Astrocyte (in vitro differentiated cells and primary cell): Measurements from ENCODE around the gene PODXL. TPM values are rescaled to one million over a fixed set of nuclear protein-coding genes. Genes with fewer than 3 reads are reported as not detected.

Source experiments
- DNase-seq: peaks from one replicate; pipeline ENCODE4 v3.0.0-alpha.2; 2010; ENCODE audit warnings: low read depth
- FAIRE-seq: peaks from 2 replicates; lab custom pipeline; 2011; peaks lifted over from hg19 to GRCh38; lab: Jason Lieb, UNC
- H2AFZ ChIP-seq: 2 replicates; pipeline ENCODE4 v1.6.0; 2012; ENCODE audit warnings: low read depth, low read length, inconsistent platforms
- H3K27ac ChIP-seq: 2 replicates; pipeline ENCODE4 v1.5.1; 2011; ENCODE audit warnings: low read depth, low read length, inconsistent platforms
- H3K27me3 ChIP-seq: 2 replicates; pipeline ENCODE4 v1.6.0; 2011; ENCODE audit warnings: low read length, inconsistent platforms; ENCODE audit not compliant: insufficient read depth
- H3K36me3 ChIP-seq: 2 replicates; pipeline ENCODE4 v1.5.1; 2011; ENCODE audit warnings: low read length, inconsistent platforms; ENCODE audit not compliant: insufficient read depth
- H3K4me1 ChIP-seq: 2 replicates; pipeline ENCODE4 v1.5.1; 2011; ENCODE audit warnings: low read length, inconsistent platforms; ENCODE audit not compliant: insufficient read depth
- H3K4me2 ChIP-seq: 2 replicates; pipeline ENCODE4 v1.6.0; 2012; ENCODE audit warnings: low read length, inconsistent platforms
- H3K4me3 ChIP-seq: 2 replicates; pipeline ENCODE4 v1.5.1; 2011; ENCODE audit warnings: low read depth, mild to moderate bottlenecking, low read length, inconsistent platforms; ENCODE audit not compliant: insufficient read depth
- H3K79me2 ChIP-seq: 2 replicates; pipeline ENCODE4 v1.6.0; 2012; ENCODE audit warnings: mild to moderate bottlenecking, low read length, inconsistent platforms; ENCODE audit not compliant: insufficient read depth
- H3K9ac ChIP-seq: 2 replicates; pipeline ENCODE4 v1.6.0; 2012; ENCODE audit warnings: mild to moderate bottlenecking, low read length, inconsistent platforms
- H3K9me3 ChIP-seq: 2 replicates; pipeline ENCODE4 v1.5.1; 2012; ENCODE audit warnings: low read depth, mild to moderate bottlenecking, low read length, inconsistent platforms; ENCODE audit not compliant: insufficient read depth
- H4K20me1 ChIP-seq: 2 replicates; pipeline ENCODE4 v1.6.0; 2012; ENCODE audit warnings: low read length, inconsistent platforms; ENCODE audit not compliant: insufficient read depth
- H3K27ac Mint-ChIP-seq: one replicate; pipeline ENCODE4 v1.8.0; 2021; ENCODE audit warnings: mild to moderate bottlenecking, mixed read lengths; ENCODE audit not compliant: unreplicated experiment
- H3K27me3 Mint-ChIP-seq: one replicate; pipeline ENCODE4 v1.8.0; 2021; ENCODE audit warnings: low read depth, mixed read lengths; ENCODE audit not compliant: unreplicated experiment
- H3K36me3 Mint-ChIP-seq: one replicate; pipeline ENCODE4 v1.8.0; 2021; ENCODE audit warnings: low read depth, mixed read lengths; ENCODE audit not compliant: unreplicated experiment
- H3K4me1 Mint-ChIP-seq: one replicate; pipeline ENCODE4 v1.8.0; 2021; ENCODE audit warnings: low read depth, mixed read lengths; ENCODE audit not compliant: unreplicated experiment
- H3K4me3 Mint-ChIP-seq: one replicate; pipeline ENCODE4 v1.8.0; 2021; ENCODE audit warnings: mild to moderate bottlenecking, moderate library complexity, mixed read lengths; ENCODE audit not compliant: unreplicated experiment
- H3K9me3 Mint-ChIP-seq: one replicate; pipeline ENCODE4 v1.8.0; 2021; ENCODE audit warnings: mild to moderate bottlenecking, mixed read lengths; ENCODE audit not compliant: unreplicated experiment
- CTCF ChIP-seq: IDR thresholded peaks from 2 replicates; pipeline ENCODE4 v1.5.1; 2011; ENCODE audit warnings: low read depth, mild to moderate bottlenecking, inconsistent platforms, low read length, moderate library complexity; ENCODE audit not compliant: insufficient read depth
- EZH2 ChIP-seq: IDR thresholded peaks from 2 replicates; pipeline ENCODE4 v1.6.1; 2012; ENCODE audit warnings: mild to moderate bottlenecking, low read length, inconsistent platforms; ENCODE audit not compliant: insufficient read depth
- total RNA-seq: library from RNA; stranded (reverse); gene quantifications from 2 replicates; pipeline ENCODE4 v1.2.1, GENCODE V29; 2021

Gene PODXL
- total RNA-seq, 1 donor from 2014 or later = 47.1 TPM

- Mint-ChIP-seq H3K9me3 (no peaks in the 10 kb centered on the region), H3K36me3 (peaks cover 10% of the 10 kb centered on the region), H3K4me3 (no peak overlapping the region), H3K27me3 (no peaks in the 10 kb centered on the region), H3K4me1 (peaks cover 12% of the 10 kb centered on the region), H3K27ac (no peak overlapping the region)
- H3K4me1 ChIP-seq = peaks cover 6% of the 10 kb centered on the region
- peaks cover 12% of the 10 kb centered on the region for H4K20me1 ChIP-seq
- DNase-seq = no peak
- no peaks in the 10 kb centered on the region for H3K36me3 ChIP-seq
- no peaks in the 10 kb centered on the region for H3K79me2 ChIP-seq
- no peak for FAIRE-seq
- H3K4me2 ChIP-seq = no peak overlapping the region
- no peak overlapping the region for H3K27ac ChIP-seq
- TF ChIP-seq CTCF = no peak
- TF ChIP-seq EZH2 = no peak
- no peak overlapping the region for H3K9ac ChIP-seq
- H3K4me3 ChIP-seq = no peak overlapping the region
- no peaks in the 10 kb centered on the region for H3K9me3 ChIP-seq
- no peak overlapping the region for H2AFZ ChIP-seq
- no peaks in the 10 kb centered on the region for H3K27me3 ChIP-seq
Measured at GRCh38 chr7:131511071-131511470, 45.4 kb downstream of the PODXL start.

GRCh38 chr7:131509781-131510180 lies 46.6 kb downstream of the PODXL start:
- Mint-ChIP-seq H3K4me3 (no peak overlapping the region), H3K36me3 (peaks cover 12% of the 10 kb centered on the region), H3K27me3 (no peaks in the 10 kb centered on the region), H3K4me1 (peaks cover 14% of the 10 kb centered on the region), H3K27ac (no peak overlapping the region), H3K9me3 (no peaks in the 10 kb centered on the region)
- Histone ChIP-seq H2AFZ (no peak overlapping the region), H3K36me3 (no peaks in the 10 kb centered on the region), H3K4me2 (no peak overlapping the region), H3K27me3 (no peaks in the 10 kb centered on the region), H3K79me2 (no peaks in the 10 kb centered on the region), H4K20me1 (peaks cover 12% of the 10 kb centered on the region), H3K27ac (no peak overlapping the region), H3K4me1 (peaks cover 6% of the 10 kb centered on the region), H3K9me3 (no peaks in the 10 kb centered on the region), H3K4me3 (no peak overlapping the region), H3K9ac (no peak overlapping the region)
- FAIRE-seq (no peak), DNase-seq (no peak)
- no peak for TF ChIP-seq CTCF

- H3K4me3 ChIP-seq = no peak overlapping the region
- Mint-ChIP-seq H3K27me3 (no peaks in the 10 kb centered on the region), H3K36me3 (peaks cover 15% of the 10 kb centered on the region), H3K9me3 (no peaks in the 10 kb centered on the region), H3K4me3 (no peak overlapping the region), H3K4me1 (peaks cover 16% of the 10 kb centered on the region), H3K27ac (no peak overlapping the region)
- TF ChIP-seq CTCF = no peak
- TF ChIP-seq EZH2 = no peak
- H3K4me1 ChIP-seq = peaks cover 6% of the 10 kb centered on the region
- no peaks in the 10 kb centered on the region for H3K9me3 ChIP-seq
- H3K4me2 ChIP-seq = no peak overlapping the region
- H3K9ac ChIP-seq = no peak overlapping the region
- H2AFZ ChIP-seq = no peak overlapping the region
- no peak for FAIRE-seq
- no peak for DNase-seq
- no peaks in the 10 kb centered on the region for H3K27me3 ChIP-seq
- no peaks in the 10 kb centered on the region for H3K79me2 ChIP-seq
- H4K20me1 ChIP-seq = peaks cover 12% of the 10 kb centered on the region
- no peaks in the 10 kb centered on the region for H3K36me3 ChIP-seq
- H3K27ac ChIP-seq = no peak overlapping the region
Measured at GRCh38 chr7:131508754-131509486, 47.5 kb downstream of the PODXL start.
